SU-DHL-6 (cell line): ENCODE measurements around the gene ALK.

Experiments
- EZH2phosphoT487 ChIP-seq: fragments of 200-600 bp; sonication (generic), shearing (Covaris generic); conservative IDR thresholded peaks from 2 replicates; pipeline ENCODE4 v1.6.1; 2018; ENCODE audit warnings: mild to moderate bottlenecking, antibody characterized with exemption, low read length, moderate library complexity, mixed read lengths
- TF ChIP-seq, protein P1 (sequence below): fragments of 200-600 bp; sonication (generic); IDR thresholded peaks from one replicate; pipeline ENCODE4 v1.5.1; 2017; ENCODE audit warnings: antibody characterized with exemption, mild to moderate bottlenecking, low read length, moderate library complexity; ENCODE audit not compliant: insufficient read depth, poor library complexity, severe bottlenecking

DNA sequence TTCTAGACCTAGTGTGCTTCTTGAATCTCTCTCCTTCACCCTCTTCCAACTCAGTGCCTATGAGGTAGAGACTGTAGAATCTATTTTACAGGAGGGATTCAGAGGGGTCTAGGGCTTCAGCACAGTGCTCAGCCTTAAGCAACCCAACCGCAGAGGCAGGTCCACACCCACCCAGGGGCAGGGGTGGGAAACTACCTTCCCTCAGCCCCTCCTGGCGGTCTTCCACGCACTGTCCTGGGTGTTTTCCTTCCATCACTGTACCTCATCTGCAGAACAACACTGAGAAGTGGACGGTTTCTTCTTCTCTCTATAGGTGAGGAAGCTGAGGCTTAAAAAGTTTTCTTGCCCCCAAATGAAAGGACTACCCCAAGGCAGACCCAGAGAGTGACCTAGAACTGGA, 222.3 kb downstream of the ALK start:
- TF ChIP-seq, protein P1, sequence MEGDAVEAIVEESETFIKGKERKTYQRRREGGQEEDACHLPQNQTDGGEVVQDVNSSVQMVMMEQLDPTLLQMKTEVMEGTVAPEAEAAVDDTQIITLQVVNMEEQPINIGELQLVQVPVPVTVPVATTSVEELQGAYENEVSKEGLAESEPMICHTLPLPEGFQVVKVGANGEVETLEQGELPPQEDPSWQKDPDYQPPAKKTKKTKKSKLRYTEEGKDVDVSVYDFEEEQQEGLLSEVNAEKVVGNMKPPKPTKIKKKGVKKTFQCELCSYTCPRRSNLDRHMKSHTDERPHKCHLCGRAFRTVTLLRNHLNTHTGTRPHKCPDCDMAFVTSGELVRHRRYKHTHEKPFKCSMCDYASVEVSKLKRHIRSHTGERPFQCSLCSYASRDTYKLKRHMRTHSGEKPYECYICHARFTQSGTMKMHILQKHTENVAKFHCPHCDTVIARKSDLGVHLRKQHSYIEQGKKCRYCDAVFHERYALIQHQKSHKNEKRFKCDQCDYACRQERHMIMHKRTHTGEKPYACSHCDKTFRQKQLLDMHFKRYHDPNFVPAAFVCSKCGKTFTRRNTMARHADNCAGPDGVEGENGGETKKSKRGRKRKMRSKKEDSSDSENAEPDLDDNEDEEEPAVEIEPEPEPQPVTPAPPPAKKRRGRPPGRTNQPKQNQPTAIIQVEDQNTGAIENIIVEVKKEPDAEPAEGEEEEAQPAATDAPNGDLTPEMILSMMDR, result no peak
- TF ChIP-seq EZH2phosphoT487, result no peak
